ENCODE measurements around the gene TCN1. TPM values are rescaled to one million over a fixed set of nuclear protein-coding genes. Genes with fewer than 3 reads are reported as not detected.

TCN1 gene
- total and polyA plus RNA-seq, 4 donors, result 0.08 to 4.7 (median 0.17) TPM; not detected in 1

DNA sequence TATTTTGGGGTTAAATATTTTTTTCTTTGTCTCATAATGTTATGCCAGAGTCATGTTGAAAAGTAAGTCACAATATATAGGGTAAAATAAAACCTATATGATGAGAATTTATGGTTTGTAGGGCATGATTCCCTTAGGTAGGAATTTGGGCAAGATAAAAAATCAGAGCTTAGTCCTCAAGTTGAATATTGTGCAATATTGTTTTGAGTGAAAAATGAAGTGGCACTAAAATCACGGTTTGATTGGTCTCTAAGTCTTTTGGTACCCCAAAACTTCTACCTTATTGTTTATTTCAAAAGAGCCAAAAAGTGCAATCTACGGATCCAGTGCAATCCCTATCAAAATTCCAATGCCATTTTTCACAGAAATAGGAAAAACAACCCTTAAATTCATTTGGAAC lies 54.1 kb downstream of the TCN1 start:
- Histone ChIP-seq H3K4me1 (ENCODE audit: control insufficient read depth in 4 of 4, insufficient read depth in 4 of 4, low read length in 3 of 4) (peaks cover 0 to 6% (median 0%) of the 10 kb centered on the region in 4 donors), H3K9me3 (ENCODE audit: control insufficient read depth in 4 of 4, low read length in 3 of 4) (no peaks in the 10 kb centered on the region), H3K27ac (ENCODE audit: low read depth in 1 of 2, low read length in 2 of 2) (no peak overlapping the region), H3K9ac (ENCODE audit: low read depth in 1 of 2, low read length in 2 of 2) (no peak overlapping the region), H3K4me3 (ENCODE audit: low read depth in 1 of 3, low read length in 3 of 3) (no peak overlapping the region), H3K27me3 (ENCODE audit: control insufficient read depth in 4 of 4, insufficient read depth in 4 of 4, low read length in 3 of 4) (no peaks in the 10 kb centered on the region), H3K36me3 (ENCODE audit: control insufficient read depth in 4 of 4, insufficient read depth in 3 of 4, low read depth in 1 of 4, low read length in 3 of 4) (peaks cover 0 to 9% (median 3%) of the 10 kb centered on the region in 4 donors)
- 84% methylated on average over 2 of the region's 2 CpGs for WGBS
- TF ChIP-seq HNF4A (conservative IDR thresholded peaks at IDR 0.05) (no peak), GABPA (IDR thresholded peaks at IDR 0.05 in 1 of 2, conservative IDR thresholded peaks at IDR 0.05 in 1 of 2) (no peak), RXRA (IDR thresholded peaks at IDR 0.05) (no peak), EGR1 (IDR thresholded peaks at IDR 0.05; ENCODE audit: low read depth in 2 of 2) (no peak), SP1 (IDR thresholded peaks at IDR 0.05) (no peak), YY1 (IDR thresholded peaks at IDR 0.05) (no peak), RAD21 (IDR thresholded peaks at IDR 0.05) (no peak), FOXA1 (IDR thresholded peaks at IDR 0.05) (no peak), FOXA2 (IDR thresholded peaks at IDR 0.05) (no peak), TAF1 (conservative IDR thresholded peaks at IDR 0.05) (no peak), NR2F2 (IDR thresholded peaks at IDR 0.05) (no peak), JUND (IDR thresholded peaks at IDR 0.05) (no peak), HNF4G (IDR thresholded peaks at IDR 0.05) (no peak)
- TF ChIP-seq, protein P1, sequence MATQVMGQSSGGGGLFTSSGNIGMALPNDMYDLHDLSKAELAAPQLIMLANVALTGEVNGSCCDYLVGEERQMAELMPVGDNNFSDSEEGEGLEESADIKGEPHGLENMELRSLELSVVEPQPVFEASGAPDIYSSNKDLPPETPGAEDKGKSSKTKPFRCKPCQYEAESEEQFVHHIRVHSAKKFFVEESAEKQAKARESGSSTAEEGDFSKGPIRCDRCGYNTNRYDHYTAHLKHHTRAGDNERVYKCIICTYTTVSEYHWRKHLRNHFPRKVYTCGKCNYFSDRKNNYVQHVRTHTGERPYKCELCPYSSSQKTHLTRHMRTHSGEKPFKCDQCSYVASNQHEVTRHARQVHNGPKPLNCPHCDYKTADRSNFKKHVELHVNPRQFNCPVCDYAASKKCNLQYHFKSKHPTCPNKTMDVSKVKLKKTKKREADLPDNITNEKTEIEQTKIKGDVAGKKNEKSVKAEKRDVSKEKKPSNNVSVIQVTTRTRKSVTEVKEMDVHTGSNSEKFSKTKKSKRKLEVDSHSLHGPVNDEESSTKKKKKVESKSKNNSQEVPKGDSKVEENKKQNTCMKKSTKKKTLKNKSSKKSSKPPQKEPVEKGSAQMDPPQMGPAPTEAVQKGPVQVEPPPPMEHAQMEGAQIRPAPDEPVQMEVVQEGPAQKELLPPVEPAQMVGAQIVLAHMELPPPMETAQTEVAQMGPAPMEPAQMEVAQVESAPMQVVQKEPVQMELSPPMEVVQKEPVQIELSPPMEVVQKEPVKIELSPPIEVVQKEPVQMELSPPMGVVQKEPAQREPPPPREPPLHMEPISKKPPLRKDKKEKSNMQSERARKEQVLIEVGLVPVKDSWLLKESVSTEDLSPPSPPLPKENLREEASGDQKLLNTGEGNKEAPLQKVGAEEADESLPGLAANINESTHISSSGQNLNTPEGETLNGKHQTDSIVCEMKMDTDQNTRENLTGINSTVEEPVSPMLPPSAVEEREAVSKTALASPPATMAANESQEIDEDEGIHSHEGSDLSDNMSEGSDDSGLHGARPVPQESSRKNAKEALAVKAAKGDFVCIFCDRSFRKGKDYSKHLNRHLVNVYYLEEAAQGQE (IDR thresholded peaks at IDR 0.05), result no peak
- TF ChIP-seq, protein P2, sequence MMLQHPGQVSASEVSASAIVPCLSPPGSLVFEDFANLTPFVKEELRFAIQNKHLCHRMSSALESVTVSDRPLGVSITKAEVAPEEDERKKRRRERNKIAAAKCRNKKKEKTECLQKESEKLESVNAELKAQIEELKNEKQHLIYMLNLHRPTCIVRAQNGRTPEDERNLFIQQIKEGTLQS (IDR thresholded peaks at IDR 0.05), result no peak
- TF ChIP-seq, protein P3, sequence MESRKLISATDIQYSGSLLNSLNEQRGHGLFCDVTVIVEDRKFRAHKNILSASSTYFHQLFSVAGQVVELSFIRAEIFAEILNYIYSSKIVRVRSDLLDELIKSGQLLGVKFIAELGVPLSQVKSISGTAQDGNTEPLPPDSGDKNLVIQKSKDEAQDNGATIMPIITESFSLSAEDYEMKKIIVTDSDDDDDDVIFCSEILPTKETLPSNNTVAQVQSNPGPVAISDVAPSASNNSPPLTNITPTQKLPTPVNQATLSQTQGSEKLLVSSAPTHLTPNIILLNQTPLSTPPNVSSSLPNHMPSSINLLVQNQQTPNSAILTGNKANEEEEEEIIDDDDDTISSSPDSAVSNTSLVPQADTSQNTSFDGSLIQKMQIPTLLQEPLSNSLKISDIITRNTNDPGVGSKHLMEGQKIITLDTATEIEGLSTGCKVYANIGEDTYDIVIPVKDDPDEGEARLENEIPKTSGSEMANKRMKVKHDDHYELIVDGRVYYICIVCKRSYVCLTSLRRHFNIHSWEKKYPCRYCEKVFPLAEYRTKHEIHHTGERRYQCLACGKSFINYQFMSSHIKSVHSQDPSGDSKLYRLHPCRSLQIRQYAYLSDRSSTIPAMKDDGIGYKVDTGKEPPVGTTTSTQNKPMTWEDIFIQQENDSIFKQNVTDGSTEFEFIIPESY (IDR thresholded peaks at IDR 0.05), result no peak
- TF ChIP-seq, protein P4, sequence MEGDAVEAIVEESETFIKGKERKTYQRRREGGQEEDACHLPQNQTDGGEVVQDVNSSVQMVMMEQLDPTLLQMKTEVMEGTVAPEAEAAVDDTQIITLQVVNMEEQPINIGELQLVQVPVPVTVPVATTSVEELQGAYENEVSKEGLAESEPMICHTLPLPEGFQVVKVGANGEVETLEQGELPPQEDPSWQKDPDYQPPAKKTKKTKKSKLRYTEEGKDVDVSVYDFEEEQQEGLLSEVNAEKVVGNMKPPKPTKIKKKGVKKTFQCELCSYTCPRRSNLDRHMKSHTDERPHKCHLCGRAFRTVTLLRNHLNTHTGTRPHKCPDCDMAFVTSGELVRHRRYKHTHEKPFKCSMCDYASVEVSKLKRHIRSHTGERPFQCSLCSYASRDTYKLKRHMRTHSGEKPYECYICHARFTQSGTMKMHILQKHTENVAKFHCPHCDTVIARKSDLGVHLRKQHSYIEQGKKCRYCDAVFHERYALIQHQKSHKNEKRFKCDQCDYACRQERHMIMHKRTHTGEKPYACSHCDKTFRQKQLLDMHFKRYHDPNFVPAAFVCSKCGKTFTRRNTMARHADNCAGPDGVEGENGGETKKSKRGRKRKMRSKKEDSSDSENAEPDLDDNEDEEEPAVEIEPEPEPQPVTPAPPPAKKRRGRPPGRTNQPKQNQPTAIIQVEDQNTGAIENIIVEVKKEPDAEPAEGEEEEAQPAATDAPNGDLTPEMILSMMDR (IDR thresholded peaks at IDR 0.05; ENCODE audit: low read depth, low read length, missing input control), result no peak
- TF ChIP-seq, protein P5, sequence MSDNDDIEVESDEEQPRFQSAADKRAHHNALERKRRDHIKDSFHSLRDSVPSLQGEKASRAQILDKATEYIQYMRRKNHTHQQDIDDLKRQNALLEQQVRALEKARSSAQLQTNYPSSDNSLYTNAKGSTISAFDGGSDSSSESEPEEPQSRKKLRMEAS (IDR thresholded peaks at IDR 0.05), result no peak
- DNase-seq (ENCODE audit: low spot score), result no peak
